Smooth muscle cell (in vitro differentiated cells): ENCODE results near the gene LAMB1. TPM values are rescaled to one million over a fixed set of nuclear protein-coding genes. Genes with fewer than 3 reads are reported as not detected.
A peak's percentile ranks its signal among the peaks of the same experiment; 100 is the strongest.

ENCODE experiments used
- DNase-seq: peaks from one replicate; lab custom pipeline; 2025; ENCODE audit not compliant: unreplicated experiment; lab: John Stamatoyannopoulos, UW
- H2AFZ ChIP-seq: fragments of 200-600 bp; sonication (generic); 2 replicates; pipeline ENCODE4 v1.6.0; 2016; ENCODE audit warnings: antibody characterized with exemption, low read depth, mild to moderate bottlenecking
- H3F3A ChIP-seq: fragments of 200-600 bp; sonication (generic); 2 replicates; pipeline ENCODE4 v1.6.0; 2017; ENCODE audit warnings: antibody characterized with exemption, low read depth
- H3K27ac ChIP-seq: fragments of 200-600 bp; sonication (generic); 2 replicates; pipeline ENCODE4 v1.5.1; 2016; ENCODE audit warnings: low read depth, mild to moderate bottlenecking
- H3K27me3 ChIP-seq: fragments of 200-600 bp; sonication (generic); 2 replicates; pipeline ENCODE4 v1.6.1; 2016; ENCODE audit warnings: low read depth, mild to moderate bottlenecking
- H3K36me3 ChIP-seq: fragments of 200-600 bp; sonication (generic); 2 replicates; pipeline ENCODE4 v1.5.1; 2016; ENCODE audit warnings: low read depth
- H3K4me1 ChIP-seq: fragments of 200-600 bp; sonication (generic); 2 replicates; pipeline ENCODE4 v1.5.1; 2016; ENCODE audit warnings: low read depth
- H3K4me2 ChIP-seq: fragments of 200-600 bp; sonication (generic); 2 replicates; pipeline ENCODE4 v1.6.0; 2016; ENCODE audit warnings: mild to moderate bottlenecking
- H3K4me3 ChIP-seq: fragments of 200-600 bp; sonication (generic); 2 replicates; pipeline ENCODE4 v1.5.1; 2016; ENCODE audit warnings: mild to moderate bottlenecking
- H3K79me2 ChIP-seq: fragments of 200-600 bp; sonication (generic); 2 replicates; pipeline ENCODE4 v1.6.0; 2016; ENCODE audit warnings: low read depth, mild to moderate bottlenecking
- H3K9ac ChIP-seq: fragments of 200-600 bp; sonication (generic); 2 replicates; pipeline ENCODE4 v1.6.0; 2016; ENCODE audit warnings: low read depth
- H3K9me3 ChIP-seq: fragments of 200-600 bp; sonication (generic); replicated peaks from 2 replicates; pipeline ENCODE4 v1.5.1; 2016; ENCODE audit warnings: low read depth
- H4K20me1 ChIP-seq: fragments of 200-600 bp; sonication (generic); 2 replicates; pipeline ENCODE4 v1.6.0; 2016; ENCODE audit warnings: low read depth
- WGBS: methylation state at CpG from one replicate; pipeline ENCODE4 v1.1.7; 2016; ENCODE audit warnings: low lambda C conversion rate; 5-methylcytosine and 5-hydroxymethylcytosine counted together
- polyA plus RNA-seq: library from polyadenylated mRNA; unstranded; fragments of >200 nt; fragmentation: Nextera tagmentation; extraction: Ambion mirVana; gene quantifications from 2 replicates; pipeline ENCODE4 v1.2.1, GENCODE V29; 2016
- total RNA-seq: library from RNA; depleted of rRNA; stranded (reverse); fragments of >200 nt; gene quantifications from 2 replicates; pipeline ENCODE4 v1.2.3, GENCODE V29; 2014
- TF ChIP-seq, protein P1 (sequence below): fragments of 200-600 bp; sonication (generic); IDR thresholded peaks from 2 replicates; pipeline ENCODE4 v1.5.1; 2017; ENCODE audit warnings: borderline replicate concordance, mild to moderate bottlenecking, antibody characterized with exemption; ENCODE audit not compliant: insufficient read depth, poor library complexity, severe bottlenecking

LAMB1 gene
- total and polyA plus RNA-seq, 2 experiments from 2014 or later: 191 to 244 TPM

DNA sequence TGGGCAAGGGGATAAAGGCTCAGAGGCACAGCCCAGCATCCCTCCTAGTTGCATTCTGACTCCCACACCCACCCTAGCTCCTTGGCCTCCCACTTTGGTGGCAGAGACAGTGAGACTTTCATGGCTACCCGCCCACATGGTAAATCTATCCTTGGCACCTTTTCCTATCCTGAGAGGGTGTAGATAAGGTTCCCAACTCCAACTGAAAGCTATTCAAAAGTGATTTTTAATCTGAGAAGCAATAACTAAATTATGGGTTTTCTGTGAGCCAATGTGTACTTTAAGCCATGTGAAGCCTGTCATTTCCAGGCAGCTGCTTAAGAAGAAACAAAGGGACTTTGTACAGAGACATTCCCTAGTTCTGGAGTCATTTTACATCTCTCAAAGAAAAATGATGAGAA, 9.1 kb downstream of the LAMB1 start:
- Histone ChIP-seq H3K4me1 (peaks cover 49% of the 10 kb centered on the region), H2AFZ (no peak overlapping the region)

DNA sequence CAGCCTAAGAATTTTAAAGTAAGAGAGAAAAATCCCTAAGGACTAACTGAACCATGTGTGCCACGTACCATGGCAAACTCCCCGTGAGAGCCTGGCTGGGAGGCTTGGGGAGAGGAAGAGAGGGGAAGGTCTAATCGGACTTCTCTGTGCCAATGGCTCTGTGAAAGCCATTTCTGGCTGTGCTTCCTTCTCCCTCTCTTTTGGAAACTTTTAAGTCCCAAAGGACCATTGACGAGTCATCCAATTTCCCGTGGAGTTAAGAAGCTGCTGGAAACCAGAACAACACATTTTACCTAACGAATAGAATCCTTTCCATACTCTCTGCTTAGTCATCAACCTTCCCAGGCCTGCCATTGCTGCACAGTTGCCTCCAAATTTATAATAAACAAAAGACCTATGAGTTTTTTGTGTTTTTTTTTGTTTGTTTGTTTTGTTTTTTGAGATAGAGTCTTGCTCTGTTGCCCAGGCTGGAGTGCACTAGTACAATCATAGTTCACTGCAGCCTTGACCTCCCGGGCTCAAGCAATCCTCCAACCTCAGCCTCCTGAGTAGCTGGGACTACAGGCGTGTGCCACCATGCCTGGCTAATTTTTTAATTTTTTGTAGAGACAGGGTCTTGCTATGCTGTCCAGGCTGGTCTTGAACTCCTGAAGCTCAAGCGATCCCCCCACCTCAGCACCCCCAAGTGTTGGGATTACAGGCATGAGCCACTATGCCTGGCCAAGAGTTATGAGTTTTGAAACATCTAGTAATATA, 13.2 kb downstream of the LAMB1 start:
- Histone ChIP-seq H3K9me3 (no peaks in the 10 kb centered on the region), H3F3A (peaks cover 29% of the 10 kb centered on the region), H3K4me2 (no peak overlapping the region), H4K20me1 (peaks cover 76% of the 10 kb centered on the region), H3K27me3 (no peaks in the 10 kb centered on the region), H3K4me1 (peaks cover 12% of the 10 kb centered on the region), H3K79me2 (peaks cover 66% of the 10 kb centered on the region), H3K27ac (peak overlapping the region; percentile 2), H3K4me3 (no peak overlapping the region), H2AFZ (no peak overlapping the region), H3K9ac (no peak overlapping the region), H3K36me3 (peaks cover 29% of the 10 kb centered on the region)
- DNase-seq: no peak
- TF ChIP-seq, protein P1, sequence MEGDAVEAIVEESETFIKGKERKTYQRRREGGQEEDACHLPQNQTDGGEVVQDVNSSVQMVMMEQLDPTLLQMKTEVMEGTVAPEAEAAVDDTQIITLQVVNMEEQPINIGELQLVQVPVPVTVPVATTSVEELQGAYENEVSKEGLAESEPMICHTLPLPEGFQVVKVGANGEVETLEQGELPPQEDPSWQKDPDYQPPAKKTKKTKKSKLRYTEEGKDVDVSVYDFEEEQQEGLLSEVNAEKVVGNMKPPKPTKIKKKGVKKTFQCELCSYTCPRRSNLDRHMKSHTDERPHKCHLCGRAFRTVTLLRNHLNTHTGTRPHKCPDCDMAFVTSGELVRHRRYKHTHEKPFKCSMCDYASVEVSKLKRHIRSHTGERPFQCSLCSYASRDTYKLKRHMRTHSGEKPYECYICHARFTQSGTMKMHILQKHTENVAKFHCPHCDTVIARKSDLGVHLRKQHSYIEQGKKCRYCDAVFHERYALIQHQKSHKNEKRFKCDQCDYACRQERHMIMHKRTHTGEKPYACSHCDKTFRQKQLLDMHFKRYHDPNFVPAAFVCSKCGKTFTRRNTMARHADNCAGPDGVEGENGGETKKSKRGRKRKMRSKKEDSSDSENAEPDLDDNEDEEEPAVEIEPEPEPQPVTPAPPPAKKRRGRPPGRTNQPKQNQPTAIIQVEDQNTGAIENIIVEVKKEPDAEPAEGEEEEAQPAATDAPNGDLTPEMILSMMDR: no peak
- whole genome bisulfite sequencing: 74% methylated on average over 9 of the region's 9 CpGs

More for the DNA sequence above, 9.1 kb downstream of the LAMB1 start:
- H3F3A ChIP-seq: peaks cover 58% of the 10 kb centered on the region
- no peak overlapping the region for H3K9ac ChIP-seq
- DNase-seq: no peak
- H3K27me3 ChIP-seq: no peaks in the 10 kb centered on the region
- TF ChIP-seq, protein P1: no peak
- H3K36me3 ChIP-seq: peaks cover 4% of the 10 kb centered on the region
- H3K4me2 ChIP-seq: peak overlapping the region; percentile 67
- peaks cover 43% of the 10 kb centered on the region for H4K20me1 ChIP-seq
- H3K27ac ChIP-seq: peak overlapping the region; percentile 92
- peaks cover 38% of the 10 kb centered on the region for H3K79me2 ChIP-seq
- WGBS: 71% methylated on average over 1 of the region's 1 CpG
- H3K4me3 ChIP-seq: no peak overlapping the region
- H3K9me3 ChIP-seq: no peaks in the 10 kb centered on the region

- TF ChIP-seq, protein P1: no peak
- no peaks in the 10 kb centered on the region for H3K9me3 ChIP-seq
- no peak overlapping the region for H3K9ac ChIP-seq
- no peak for DNase-seq
- no peaks in the 10 kb centered on the region for H3K4me1 ChIP-seq
- H3K36me3 ChIP-seq: peaks cover 39% of the 10 kb centered on the region
- H3K79me2 ChIP-seq: peaks cover 45% of the 10 kb centered on the region
- no peak overlapping the region for H3K4me2 ChIP-seq
- H3K27me3 ChIP-seq: no peaks in the 10 kb centered on the region
- peaks cover 29% of the 10 kb centered on the region for H3F3A ChIP-seq
- H3K27ac ChIP-seq: no peak overlapping the region
- H3K4me3 ChIP-seq: no peak overlapping the region
- H4K20me1 ChIP-seq: peaks cover 95% of the 10 kb centered on the region
- 86% methylated on average over 2 of the region's 2 CpGs for WGBS
- H2AFZ ChIP-seq: no peak overlapping the region
Measured at GRCh38 chr7:107982918-107983389, 20.0 kb downstream of the LAMB1 start.
